ENCODE data around the gene MUC2.

Gene MUC2

DNA sequence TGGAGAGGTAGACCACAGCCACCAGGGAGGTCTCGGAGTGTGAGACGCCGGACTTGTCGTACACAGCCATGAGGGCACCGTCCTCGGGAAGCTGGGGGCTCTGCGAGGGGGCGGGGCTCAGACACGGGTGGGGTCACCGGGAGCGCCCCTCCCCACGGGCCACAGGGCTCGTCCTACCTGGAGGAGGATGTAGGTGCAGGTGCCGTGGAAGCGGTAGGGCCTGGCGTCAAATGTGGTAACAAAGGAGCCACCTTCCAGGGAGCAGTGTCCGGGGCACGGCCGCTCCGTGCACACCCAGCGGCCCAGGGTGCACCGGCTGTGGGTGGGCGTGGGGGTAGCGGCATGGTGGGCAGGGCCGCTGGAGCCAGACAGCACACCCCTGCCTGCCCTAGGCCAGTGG, 45.6 kb upstream of the MUC2 start:
- no peak for TF ChIP-seq ZFX (IDR thresholded peaks at IDR 0.05)
- TF ChIP-seq, protein P1, sequence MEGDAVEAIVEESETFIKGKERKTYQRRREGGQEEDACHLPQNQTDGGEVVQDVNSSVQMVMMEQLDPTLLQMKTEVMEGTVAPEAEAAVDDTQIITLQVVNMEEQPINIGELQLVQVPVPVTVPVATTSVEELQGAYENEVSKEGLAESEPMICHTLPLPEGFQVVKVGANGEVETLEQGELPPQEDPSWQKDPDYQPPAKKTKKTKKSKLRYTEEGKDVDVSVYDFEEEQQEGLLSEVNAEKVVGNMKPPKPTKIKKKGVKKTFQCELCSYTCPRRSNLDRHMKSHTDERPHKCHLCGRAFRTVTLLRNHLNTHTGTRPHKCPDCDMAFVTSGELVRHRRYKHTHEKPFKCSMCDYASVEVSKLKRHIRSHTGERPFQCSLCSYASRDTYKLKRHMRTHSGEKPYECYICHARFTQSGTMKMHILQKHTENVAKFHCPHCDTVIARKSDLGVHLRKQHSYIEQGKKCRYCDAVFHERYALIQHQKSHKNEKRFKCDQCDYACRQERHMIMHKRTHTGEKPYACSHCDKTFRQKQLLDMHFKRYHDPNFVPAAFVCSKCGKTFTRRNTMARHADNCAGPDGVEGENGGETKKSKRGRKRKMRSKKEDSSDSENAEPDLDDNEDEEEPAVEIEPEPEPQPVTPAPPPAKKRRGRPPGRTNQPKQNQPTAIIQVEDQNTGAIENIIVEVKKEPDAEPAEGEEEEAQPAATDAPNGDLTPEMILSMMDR (conservative IDR thresholded peaks at IDR 0.05), result no peak
- no peak overlapping the region for H3K27ac ChIP-seq

- H3K27ac ChIP-seq, result no peak overlapping the region
- no peak for TF ChIP-seq ZFX (IDR thresholded peaks at IDR 0.05)
- TF ChIP-seq, protein P1 (conservative IDR thresholded peaks at IDR 0.05), result no peak
Measured at GRCh38 chr11:1029654-1030053, 45.0 kb upstream of the MUC2 start.

GRCh38 chr11:1030086-1030485, 44.6 kb upstream of the MUC2 start:
- no peak for TF ChIP-seq ZFX (IDR thresholded peaks at IDR 0.05)
- no peak overlapping the region for H3K27ac ChIP-seq

- H3K27ac ChIP-seq, result no peak overlapping the region
- TF ChIP-seq ZFX (IDR thresholded peaks at IDR 0.05), result no peak
- TF ChIP-seq, protein P1 (conservative IDR thresholded peaks at IDR 0.05), result no peak
Measured at GRCh38 chr11:1030556-1030955, 44.1 kb upstream of the MUC2 start.

DNA sequence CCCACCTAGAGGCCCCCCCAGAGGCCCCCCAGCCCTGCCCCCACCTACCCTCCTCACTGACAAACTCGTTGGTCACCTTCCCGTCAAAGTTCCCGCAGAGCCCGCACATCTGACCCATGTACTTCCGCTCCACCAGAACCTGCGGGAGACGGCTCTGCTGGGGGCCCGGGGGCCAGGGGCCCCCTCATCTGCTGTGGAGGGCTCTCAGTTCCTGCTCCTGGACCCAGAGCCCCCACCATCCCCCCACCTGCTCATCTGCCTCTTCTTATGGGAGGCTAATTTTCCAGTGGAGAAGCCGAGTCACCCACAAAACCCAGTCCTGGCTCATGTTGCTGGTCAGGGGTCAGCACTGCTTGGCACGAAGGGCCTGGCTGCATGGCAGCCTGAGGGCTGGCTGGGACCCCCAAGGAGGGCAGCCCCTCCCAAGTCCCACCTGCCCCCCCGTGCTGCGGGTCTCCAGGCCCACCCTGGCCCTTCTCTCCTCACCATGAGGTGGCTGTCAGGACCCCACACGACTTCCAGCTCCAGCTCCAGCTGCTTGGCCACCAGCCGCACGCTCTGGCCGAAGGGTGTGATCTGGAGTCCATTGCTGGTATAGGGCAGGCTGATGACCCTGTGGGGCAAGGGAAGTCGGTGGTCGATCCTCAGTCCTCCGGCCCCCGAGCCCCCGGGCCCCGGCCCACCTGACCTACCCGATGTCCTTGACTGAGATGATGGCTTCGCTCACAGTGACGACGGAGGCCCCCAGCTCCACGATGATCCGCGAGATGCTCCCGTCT, 43.4 kb upstream of the MUC2 start:
- no peak for TF ChIP-seq ZFX (IDR thresholded peaks at IDR 0.05)
- TF ChIP-seq, protein P1 (conservative IDR thresholded peaks at IDR 0.05), result no peak
- no peak overlapping the region for H3K27ac ChIP-seq

DNA sequence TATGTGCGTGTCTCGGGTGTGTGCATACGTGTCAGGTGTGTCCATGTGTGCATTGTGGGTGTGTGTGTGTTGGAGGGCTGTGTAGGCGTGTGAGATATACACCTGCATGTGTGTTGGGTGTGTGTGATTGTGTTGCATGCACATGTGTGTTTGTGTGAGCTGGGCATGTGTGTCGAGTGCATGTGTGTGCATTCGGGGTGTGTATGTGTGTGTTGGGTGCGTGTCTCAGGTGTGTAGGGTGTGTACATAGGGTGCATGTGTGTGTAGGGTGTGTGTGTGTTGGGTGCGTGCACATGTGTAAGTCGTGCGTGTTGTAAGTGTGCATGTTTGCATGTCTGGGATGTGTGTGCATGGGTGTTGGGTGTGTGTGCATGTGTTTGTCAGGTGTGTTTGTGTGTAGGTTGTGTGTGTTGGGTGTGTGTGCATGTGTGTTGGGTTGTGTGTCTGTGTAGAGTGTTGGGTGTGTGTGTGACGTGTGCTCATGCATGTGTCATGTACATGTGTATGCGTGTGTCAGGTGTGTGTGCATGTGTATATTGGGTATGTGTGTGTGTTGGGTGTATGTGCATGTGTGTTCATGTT, 42.3 kb upstream of the MUC2 start:
- no peak for TF ChIP-seq ZFX (IDR thresholded peaks at IDR 0.05)
- TF ChIP-seq, protein P1 (conservative IDR thresholded peaks at IDR 0.05), result no peak
- no peak overlapping the region for H3K27ac ChIP-seq

- TF ChIP-seq ZFX (IDR thresholded peaks at IDR 0.05), result no peak
- TF ChIP-seq, protein P1 (conservative IDR thresholded peaks at IDR 0.05), result no peak
- no peak overlapping the region for H3K27ac ChIP-seq
Measured at GRCh38 chr11:1033016-1033798, 41.5 kb upstream of the MUC2 start.

Data from C4-2B (cell line).